PC-3 (cell line): Measurements from ENCODE around the gene MMP24OS. TPM values are rescaled to one million over a fixed set of nuclear protein-coding genes. Genes with fewer than 3 reads are reported as not detected.

Source experiments
- ATAC-seq: fragments of 200-7000 bp; cut with Tn5 transposase; 2 replicates; pipeline ENCODE4 v1.9.1; 2020; ENCODE audit warnings: mild to moderate bottlenecking, moderate library complexity
- BruUV-seq: library from RNA; stranded (reverse); fragments of 400-500 nt; replicated peaks from 2 replicates; lab custom pipeline; 2021; lab: Mats Ljungman, UMichigan
- CTCF ChIA-PET: fragments of 300-600 bp; sonication (Branson Sonifier 250); formaldehyde crosslinking; loops from one replicate; lab custom pipeline; 2022; ENCODE audit warnings: antibody characterized with exemption; lab: Charles Lee
- POLR2A ChIA-PET: fragments of 300-600 bp; sonication (Branson Sonifier 250); formaldehyde crosslinking; loops from one replicate; lab custom pipeline; 2022; ENCODE audit warnings: antibody characterized with exemption; ENCODE audit not compliant: unreplicated experiment; lab: Charles Lee
- DNase-seq: peaks from one replicate; pipeline ENCODE4 v3.0.0-alpha.2; 2015
- H2AFZ ChIP-seq: fragments of 300-600 bp; sonication (generic); 2 replicates; pipeline ENCODE4 v1.6.0; 2016; ENCODE audit warnings: antibody characterized with exemption, low read length
- H3F3A ChIP-seq: fragments of 300-600 bp; sonication (generic); one replicate; pipeline ENCODE4 v1.6.0; 2017; ENCODE audit warnings: antibody characterized with exemption, low read length, control low read depth, mild to moderate bottlenecking; ENCODE audit not compliant: unreplicated experiment
- H3K27ac ChIP-seq: fragments of 300-600 bp; sonication (generic); 2 replicates; pipeline ENCODE4 v1.5.1; 2016; ENCODE audit warnings: mild to moderate bottlenecking, low read length
- H3K27me3 ChIP-seq: fragments of 300-600 bp; sonication (generic); 2 replicates; pipeline ENCODE4 v1.6.1; 2016; ENCODE audit warnings: low read length, mixed read lengths
- H3K36me3 ChIP-seq: fragments of 300-600 bp; sonication (generic); 2 replicates; pipeline ENCODE4 v1.6.1; 2016; ENCODE audit warnings: low read depth, mixed run types, low read length, mixed read lengths
- H3K4me1 ChIP-seq: fragments of 300-600 bp; sonication (generic); 2 replicates; pipeline ENCODE4 v1.5.1; 2016; ENCODE audit warnings: low read length; ENCODE audit not compliant: insufficient read depth
- H3K4me2 ChIP-seq: fragments of 300-600 bp; sonication (generic); 2 replicates; pipeline ENCODE4 v1.6.0; 2016; ENCODE audit warnings: low read length
- H3K4me3 ChIP-seq: fragments of 300-600 bp; sonication (generic); 2 replicates; pipeline ENCODE4 v1.5.1; 2016; ENCODE audit warnings: mild to moderate bottlenecking, low read length, mixed read lengths
- H3K79me2 ChIP-seq: fragments of 300-600 bp; sonication (generic); 2 replicates; pipeline ENCODE4 v1.6.1; 2017; ENCODE audit warnings: low read length, mixed read lengths
- H3K9ac ChIP-seq: fragments of 300-600 bp; sonication (generic); 2 replicates; pipeline ENCODE4 v1.6.0; 2016; ENCODE audit warnings: mild to moderate bottlenecking, low read length
- H3K9me2 ChIP-seq: fragments of 300-600 bp; sonication (generic); replicated peaks from 2 replicates; pipeline ENCODE4 v1.6.1; 2016; ENCODE audit warnings: mixed run types, low read length, mixed read lengths
- H3K9me3 ChIP-seq: fragments of 300-600 bp; sonication (generic); 2 replicates; pipeline ENCODE4 v1.6.1; 2016; ENCODE audit warnings: low read length, mixed read lengths
- H4K20me1 ChIP-seq: fragments of 300-600 bp; sonication (generic); 2 replicates; pipeline ENCODE4 v1.6.1; 2016; ENCODE audit warnings: low read length, mixed read lengths
- EZH2 ChIP-seq: fragments of 300-600 bp; sonication (generic); IDR thresholded peaks from one replicate; pipeline ENCODE4 v1.6.1; 2017; ENCODE audit warnings: antibody characterized with exemption, mild to moderate bottlenecking, low read length; ENCODE audit not compliant: unreplicated experiment
- EZH2phosphoT487 ChIP-seq: fragments of 300-600 bp; sonication (generic); IDR thresholded peaks from 2 replicates; pipeline ENCODE4 v1.6.1; 2018; ENCODE audit warnings: mild to moderate bottlenecking, antibody characterized with exemption, low read length, borderline replicate concordance
- intact Hi-C: fragments of 100-400 bp; cut with micrococcal nuclease; formaldehyde crosslinking; loops from 2 replicates; pipeline ENCODE4 v1.9.0; 2023
- total RNA-seq: library from RNA; depleted of rRNA; stranded (reverse); fragments of >200 nt; gene quantifications from 2 replicates; pipeline ENCODE4 v1.2.3, GENCODE V29; 2014
- TF ChIP-seq, protein P1 (sequence below): fragments of 300-600 bp; sonication (generic); conservative IDR thresholded peaks from 2 replicates; pipeline ENCODE4 v1.5.1; 2017; ENCODE audit warnings: antibody characterized with exemption, low read depth, mild to moderate bottlenecking, low read length

The MMP24OS gene
- total RNA-seq, 1 experiment from 2014 or later, result 19.5 TPM

GRCh38 chr20:35284992-35285805 lies 7.3 kb upstream of the MMP24OS start:
- Histone ChIP-seq H3K9ac (peak overlapping the region; percentile 98), H3K79me2 (peaks cover 42% of the 10 kb centered on the region)
- TF ChIP-seq, protein P1, sequence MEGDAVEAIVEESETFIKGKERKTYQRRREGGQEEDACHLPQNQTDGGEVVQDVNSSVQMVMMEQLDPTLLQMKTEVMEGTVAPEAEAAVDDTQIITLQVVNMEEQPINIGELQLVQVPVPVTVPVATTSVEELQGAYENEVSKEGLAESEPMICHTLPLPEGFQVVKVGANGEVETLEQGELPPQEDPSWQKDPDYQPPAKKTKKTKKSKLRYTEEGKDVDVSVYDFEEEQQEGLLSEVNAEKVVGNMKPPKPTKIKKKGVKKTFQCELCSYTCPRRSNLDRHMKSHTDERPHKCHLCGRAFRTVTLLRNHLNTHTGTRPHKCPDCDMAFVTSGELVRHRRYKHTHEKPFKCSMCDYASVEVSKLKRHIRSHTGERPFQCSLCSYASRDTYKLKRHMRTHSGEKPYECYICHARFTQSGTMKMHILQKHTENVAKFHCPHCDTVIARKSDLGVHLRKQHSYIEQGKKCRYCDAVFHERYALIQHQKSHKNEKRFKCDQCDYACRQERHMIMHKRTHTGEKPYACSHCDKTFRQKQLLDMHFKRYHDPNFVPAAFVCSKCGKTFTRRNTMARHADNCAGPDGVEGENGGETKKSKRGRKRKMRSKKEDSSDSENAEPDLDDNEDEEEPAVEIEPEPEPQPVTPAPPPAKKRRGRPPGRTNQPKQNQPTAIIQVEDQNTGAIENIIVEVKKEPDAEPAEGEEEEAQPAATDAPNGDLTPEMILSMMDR, result no peak
- TF ChIP-seq EZH2, result no peak
- no peak for TF ChIP-seq EZH2phosphoT487

DNA sequence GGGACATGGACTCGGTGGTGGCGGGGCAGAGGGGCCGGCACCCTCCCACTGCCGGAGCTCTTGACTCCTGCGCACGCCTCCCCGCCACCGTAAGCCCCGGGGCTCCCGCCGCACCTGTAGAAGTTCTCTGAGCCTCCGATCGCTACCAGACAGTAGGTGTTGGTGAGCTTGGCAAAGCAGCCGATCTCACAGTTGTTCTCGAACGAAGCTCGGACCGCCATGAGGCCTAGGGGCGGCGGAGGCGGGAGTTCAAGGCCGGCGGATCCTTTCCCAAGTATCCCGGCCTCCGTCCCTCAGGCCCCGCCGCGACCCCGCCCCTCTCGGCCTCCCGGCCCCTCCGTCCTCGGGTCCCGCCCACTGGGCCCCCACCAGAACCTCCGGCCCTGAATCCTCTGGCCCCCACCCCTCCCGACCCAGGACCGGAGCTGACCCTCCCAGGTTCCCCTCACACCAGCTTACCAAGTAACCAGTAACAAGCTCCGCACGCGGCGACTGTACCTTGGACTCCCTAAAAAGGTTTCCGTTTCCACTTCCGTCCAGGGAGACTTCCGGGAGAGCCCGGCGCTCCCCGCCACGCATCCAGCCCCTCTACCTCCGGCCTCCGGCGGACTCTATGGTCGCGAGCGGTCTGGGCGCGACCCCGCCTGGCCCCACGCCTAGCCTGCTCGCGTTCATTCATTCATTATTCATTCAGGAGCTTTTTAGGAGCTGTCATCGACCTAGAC lies 6.5 kb upstream of the MMP24OS start, which contains the start of gene EIF6:
TSS of gene EIF6 (minus strand) at position 506 of the 725 bp plus-strand sequence. CDS start at position 221, 285 bp downstream.
- peak within 1 kb of the TSS; percentile 98 for H3K4me3 ChIP-seq
- H2AFZ ChIP-seq, result peak within 1 kb of the TSS; percentile 96
- intact Hi-C loops, result loop anchor here (2.0 kb wide), 1 partner anchor 18 kb away; no protein-coding TSS in a partner anchor
- H3F3A ChIP-seq, result peaks cover 10% of the 10 kb centered on the region
- TF ChIP-seq EZH2phosphoT487 (no peak), EZH2 (no peak)
- TF ChIP-seq, protein P1, result no peak
- peak; percentile 90 for ATAC-seq
- no peaks in the 10 kb centered on the region for H3K9me3 ChIP-seq
- peaks cover 16% of the 10 kb centered on the region for H3K4me1 ChIP-seq
- H3K36me3 ChIP-seq, result peaks cover 25% of the 10 kb centered on the region
- H3K27ac ChIP-seq, result peak within 1 kb of the TSS; percentile 72
- H3K27me3 ChIP-seq, result no peaks in the 10 kb centered on the region
- H3K9ac ChIP-seq, result peak within 1 kb of the TSS; percentile 98
- CTCF ChIA-PET, result interaction anchor here (0.6 to 1.0 kb wide), 2 partner anchors 16 to 188 kb away, joined by 9 to 11 read pairs; no protein-coding TSS in a partner anchor
- POLR2A ChIA-PET, result interaction anchor here (0.5 to 0.8 kb wide), 5 partner anchors 18 to 171 kb away, joined by 3 to 15 read pairs (median 12); partner anchors contain the start of gene CEP250
- peaks cover 7% of the 10 kb centered on the region; the same call in 1 of the 2 replicates for H4K20me1 ChIP-seq
- peaks cover 42% of the 10 kb centered on the region for H3K79me2 ChIP-seq
- peak within 1 kb of the TSS; percentile 95 for H3K4me2 ChIP-seq
- no TSS peak for BruUV-seq
- no peaks in the 10 kb centered on the region for H3K9me2 ChIP-seq
- DNase-seq, result peak; percentile 89

More at GRCh38 chr20:35284992-35285805, 7.3 kb upstream of the MMP24OS start:
- Histone ChIP-seq H3K27ac (peak overlapping the region; percentile 72), H3K9me3 (no peaks in the 10 kb centered on the region), H2AFZ (peak overlapping the region; percentile 96), H3K36me3 (peaks cover 17% of the 10 kb centered on the region), H3K9me2 (no peaks in the 10 kb centered on the region), H3K4me2 (peak overlapping the region; percentile 95), H3K4me3 (peak overlapping the region; percentile 98), H4K20me1 (peaks cover 7% of the 10 kb centered on the region; the same call in 1 of the 2 replicates), H3F3A (peaks cover 4% of the 10 kb centered on the region), H3K4me1 (peaks cover 16% of the 10 kb centered on the region), H3K27me3 (no peaks in the 10 kb centered on the region)
- intact Hi-C loops, result loop anchor here (2.0 kb wide), 1 partner anchor 18 kb away; no protein-coding TSS in a partner anchor
- ChIA-PET CTCF (interaction anchor here (0.6 to 1.0 kb wide), 2 partner anchors 16 to 189 kb away, joined by 9 to 11 read pairs; no protein-coding TSS in a partner anchor), POLR2A (interaction anchor here (0.5 to 0.8 kb wide), 5 partner anchors 17 to 170 kb away, joined by 3 to 15 read pairs (median 12); partner anchors contain the start of gene CEP250)
- ATAC-seq (peak; percentile 21), DNase-seq (no peak)
- BruUV-seq, result TSS peak; percentile 70
